Endothelial cell of umbilical vein (primary cell): ENCODE results near the gene THSD7A. TPM values are rescaled to one million over a fixed set of nuclear protein-coding genes. Genes with fewer than 3 reads are reported as not detected.

Experiments used
- BruUV-seq: library from RNA; stranded (reverse); fragments of 400-500 nt; replicated peaks from 2 replicates; lab custom pipeline; 2021; lab: Mats Ljungman, UMichigan
- CTCF ChIA-PET: fragments of 300-600, 350-600 bp; sonication (Branson Sonifier 250); formaldehyde crosslinking; loops from one replicate; lab custom pipeline; 2021; ENCODE audit warnings: antibody characterized with exemption, inconsistent platforms; lab: Charles Lee
- POLR2A ChIA-PET: fragments of 300-600, 350-600 bp; sonication (Branson Sonifier 250); formaldehyde crosslinking; loops from one replicate; lab custom pipeline; 2021; ENCODE audit warnings: antibody characterized with exemption, inconsistent platforms; lab: Charles Lee
- DNase-seq: peaks from one replicate; pipeline ENCODE4 v3.0.0-alpha.2; 2011; ENCODE audit warnings: low read depth, low spot score
- FAIRE-seq: peaks from 2 replicates; lab custom pipeline; 2011; peaks lifted over from hg19 to GRCh38; lab: Jason Lieb, UNC
- H2AFZ ChIP-seq: 2 replicates; pipeline ENCODE4 v1.6.0; 2012; ENCODE audit warnings: low read depth, low read length, control low read depth, inconsistent platforms
- H3K27ac ChIP-seq: 2 replicates; pipeline ENCODE4 v1.5.1; 2011; ENCODE audit warnings: low read depth, mild to moderate bottlenecking, control low read depth, low read length, moderate library complexity; ENCODE audit not compliant: insufficient read depth
- H3K27me3 ChIP-seq, 2 experiments: 2 replicates each; pipeline versions ENCODE4 v1.6.0 to v1.6.1; 2011; ENCODE audit warnings: low read length in 2 of 2, mixed read lengths in 1 of 2; ENCODE audit not compliant: control insufficient read depth in 2 of 2, insufficient read depth in 2 of 2
- H3K36me3 ChIP-seq, 2 experiments: 2 replicates in 1 of 2; 3 replicates in 1 of 2; pipeline ENCODE4 v1.5.1; 2011; ENCODE audit warnings: low read length in 2 of 2, mild to moderate bottlenecking in 1 of 2, moderate library complexity in 1 of 2; ENCODE audit not compliant: control insufficient read depth in 2 of 2, insufficient read depth in 2 of 2; ENCODE audit errors: extremely low read depth in 1 of 2
- H3K4me1 ChIP-seq: 3 replicates; pipeline ENCODE4 v1.5.1; 2011; ENCODE audit warnings: mild to moderate bottlenecking, low read length; ENCODE audit not compliant: control insufficient read depth, insufficient read depth; ENCODE audit errors: extremely low read depth
- H3K4me2 ChIP-seq: 2 replicates; pipeline ENCODE4 v1.6.1; 2011; ENCODE audit warnings: low read length, control low read depth, mixed read lengths; ENCODE audit not compliant: insufficient read depth
- H3K4me3 ChIP-seq, 3 experiments: fragments of 200-600 bp in 1 of 3; sonication (generic), shearing (Covaris generic) in 1 of 3; replicated peaks in 1 of 3; 2 replicates each; pipeline ENCODE4 v1.5.1; 2011 to 2016; ENCODE audit warnings: control low read depth in 3 of 3, low read length in 3 of 3, mild to moderate bottlenecking in 2 of 3, inconsistent platforms in 1 of 3, low read depth in 1 of 3, moderate library complexity in 1 of 3; ENCODE audit not compliant: insufficient read depth in 1 of 3
- H3K79me2 ChIP-seq: 2 replicates; pipeline ENCODE4 v1.6.0; 2012; ENCODE audit warnings: low read length, inconsistent platforms; ENCODE audit not compliant: control insufficient read depth, insufficient read depth
- H3K9ac ChIP-seq: replicated peaks from 2 replicates; pipeline ENCODE3; 2011; ENCODE audit warnings: low read length, control low read depth; ENCODE audit not compliant: insufficient read depth; ENCODE audit errors: extremely low read depth
- H3K9me1 ChIP-seq: replicated peaks from 3 replicates; pipeline ENCODE4 v1.6.0; 2011; ENCODE audit warnings: mild to moderate bottlenecking, low read length; ENCODE audit not compliant: control insufficient read depth, insufficient read depth; ENCODE audit errors: extremely low read depth
- H3K9me3 ChIP-seq: replicated peaks from 2 replicates; pipeline ENCODE4 v1.5.1; 2012; ENCODE audit warnings: low read length, inconsistent platforms; ENCODE audit not compliant: control insufficient read depth, insufficient read depth
- H4K20me1 ChIP-seq: replicated peaks from 2 replicates; pipeline ENCODE3; 2011; ENCODE audit warnings: mild to moderate bottlenecking, low read length; ENCODE audit not compliant: control insufficient read depth, insufficient read depth; ENCODE audit errors: extremely low read depth
- CTCF ChIP-seq, 2 donors: IDR thresholded peaks; 1 replicate in 1 of 2; 2 replicates in 1 of 2; pipeline ENCODE4 v1.5.1; 2011; ENCODE audit warnings: low read length in 2 of 2, mild to moderate bottlenecking in 2 of 2, moderate library complexity in 2 of 2, control low read depth in 1 of 2, inconsistent platforms in 1 of 2, low read depth in 1 of 2; ENCODE audit not compliant: insufficient read depth in 1 of 2; ENCODE audit errors: extremely low read depth in 1 of 2
- EZH2 ChIP-seq: IDR thresholded peaks from 2 replicates; pipeline ENCODE4 v1.6.1; 2012; ENCODE audit warnings: borderline replicate concordance, low read depth, mild to moderate bottlenecking, moderate library complexity, low read length, inconsistent platforms; ENCODE audit not compliant: severe bottlenecking
- FOS ChIP-seq: IDR thresholded peaks from 2 replicates; pipeline ENCODE4 v1.6.1; 2011; ENCODE audit warnings: mild to moderate bottlenecking, low read length, moderate library complexity, borderline replicate concordance; ENCODE audit not compliant: insufficient read depth
- GATA2 ChIP-seq: IDR thresholded peaks from 2 replicates; pipeline ENCODE4 v1.7.0; 2011; ENCODE audit warnings: low read depth, mild to moderate bottlenecking, moderate library complexity, mixed read lengths, low read length; ENCODE audit not compliant: insufficient read length, insufficient read depth
- JUN ChIP-seq: IDR thresholded peaks from 2 replicates; pipeline ENCODE4 v1.6.1; 2011; ENCODE audit warnings: borderline replicate concordance, low read depth; ENCODE audit not compliant: insufficient read length, insufficient read depth
- MAX ChIP-seq: IDR thresholded peaks from 2 replicates; pipeline ENCODE4 v1.6.1; 2011; ENCODE audit not compliant: insufficient read depth, insufficient read length
- MYC ChIP-seq: IDR thresholded peaks from one replicate; pipeline ENCODE4 v1.6.1; 2011; ENCODE audit warnings: mild to moderate bottlenecking, low read depth, low read length
- POLR2A ChIP-seq: IDR thresholded peaks from 2 replicates; pipeline ENCODE4 v1.6.1; 2012; ENCODE audit warnings: low read depth, mild to moderate bottlenecking, control low read depth, low read length
- POLR2AphosphoS5 ChIP-seq: IDR thresholded peaks from 2 replicates; pipeline ENCODE4 v1.6.1; 2012; ENCODE audit warnings: low read depth, mild to moderate bottlenecking, control low read depth, low read length, moderate library complexity; ENCODE audit not compliant: insufficient read depth
- dilution Hi-C: fragments of 300-500 bp; cut with MboI; formaldehyde crosslinking; loops from one replicate; pipeline ENCODE4 v1.15.0; 2019; ENCODE audit warnings: low sequenced_read_pairs; ENCODE audit not compliant: extremely low pct_ligation_motif_present
- intact Hi-C: fragments of 100-400 bp; cut with micrococcal nuclease; formaldehyde crosslinking; loops from one replicate; pipeline ENCODE4 v1.10.0; 2022
- polyA plus RNA-seq, 4 experiments: library from polyadenylated mRNA; depleted of rRNA in 3 of 4; stranded (reverse) in 3 of 4; unstranded in 1 of 4; fragments of >200 nt; gene quantifications; 2 replicates each; pipeline versions ENCODE4 v1.2.1 to v1.2.3, GENCODE V29; 2011 to 2012; ENCODE audit warnings: missing spikeins in 1 of 4
- total RNA-seq: library from RNA; stranded (reverse); gene quantifications from 2 replicates; pipeline ENCODE4 v1.2.3, GENCODE V29; 2021

THSD7A gene
- total and polyA plus RNA-seq, 2 donors (not counting 3 experiments of a cell fraction or from before 2014, with no cell fraction given): 3.3 to 12.7 TPM

GRCh38 chr7:11346302-11346701 is 485.7 kb downstream of the THSD7A start:
- Histone ChIP-seq H3K9ac (no peak overlapping the region), H3K36me3 (no peaks in the 10 kb centered on the region), H3K9me1 (no peaks in the 10 kb centered on the region), H3K4me2 (no peak overlapping the region), H2AFZ (no peak overlapping the region), H3K4me1 (no peaks in the 10 kb centered on the region), H4K20me1 (no peaks in the 10 kb centered on the region), H3K79me2 (no peaks in the 10 kb centered on the region), H3K9me3 (no peaks in the 10 kb centered on the region), H3K27me3 (peaks cover 0 to 2% of the 10 kb centered on the region in 2 experiments), H3K27ac (no peak overlapping the region), H3K4me3 (no peak overlapping the region)
- no TSS peak for BruUV-seq
- dilution Hi-C loops: no loop called here
- intact Hi-C loops: no loop called here
- TF ChIP-seq POLR2AphosphoS5 (no peak), MAX (no peak), FOS (no peak), MYC (no peak), JUN (no peak), EZH2 (no peak), POLR2A (no peak), GATA2 (no peak), CTCF (IDR thresholded peaks at IDR 0.05; ENCODE audit: extremely low read depth in 1 of 2, insufficient read depth in 1 of 2, low read depth in 1 of 2, low read length in 2 of 2) (no peak)
- POLR2A ChIA-PET: no interaction called here
- FAIRE-seq (no peak), DNase-seq (no peak)
- CTCF ChIA-PET: interaction anchor here (1.1 to 1.4 kb wide), 3 partner anchors 10 to 727 kb away, joined by 3 to 7 read pairs (median 4); no protein-coding TSS in a partner anchor
